Measurements from ENCODE around the gene KRTAP5-3. TPM values are rescaled to one million over a fixed set of nuclear protein-coding genes. Genes with fewer than 3 reads are reported as not detected.

Gene KRTAP5-3
- total and polyA plus RNA-seq, 3 experiments from 2014 or later: not detected

GRCh38 chr11:1639666-1640065 is 31.4 kb upstream of the KRTAP5-3 start:
- H3K9me3 ChIP-seq (ENCODE audit: low read length): no peaks in the 10 kb centered on the region
- ChIA-PET POLR2A (no interaction called here), CTCF (interaction anchor here (0.6 to 2.6 kb wide), 8 partner anchors 8 to 751 kb away, joined by 3 to 12 read pairs (median 4); partner anchors contain the start of gene KRTAP5-5)
- Mint-ChIP-seq H3K27me3 (peaks cover 18 to 30% of the 10 kb centered on the region in 2 donors), H3K27ac (no peak overlapping the region), H3K9me3 (no peaks in the 10 kb centered on the region), H3K4me3 (no peak overlapping the region), H3K4me1 (peaks cover 0 to 5% (median 0%) of the 10 kb centered on the region in 3 donors), H3K36me3 (no peaks in the 10 kb centered on the region)
- H3K4me3 ChIP-seq (ENCODE audit: low read length): no peak overlapping the region
- no peaks in the 10 kb centered on the region for H3K36me3 ChIP-seq (ENCODE audit: insufficient read depth, low read length)
- H3K27me3 ChIP-seq (ENCODE audit: insufficient read depth, low read length, poor library complexity, severe bottlenecking): no peaks in the 10 kb centered on the region
- no peak overlapping the region for H3K27ac ChIP-seq (ENCODE audit: low read depth, low read length)
- no peak for DNase-seq
- H3K4me1 ChIP-seq (ENCODE audit: insufficient read depth, low read length): no peaks in the 10 kb centered on the region

GRCh38 chr11:1639102-1639620 is 30.9 kb upstream of the KRTAP5-3 start:
- no peaks in the 10 kb centered on the region for H3K36me3 ChIP-seq (ENCODE audit: insufficient read depth, low read length)
- Mint-ChIP-seq H3K27ac (no peak overlapping the region), H3K9me3 (no peaks in the 10 kb centered on the region), H3K4me1 (peaks cover 0 to 5% (median 0%) of the 10 kb centered on the region in 3 donors), H3K36me3 (no peaks in the 10 kb centered on the region), H3K4me3 (peak overlapping the region in 1 of 7 donors; percentile 40), H3K27me3 (peaks cover 16 to 28% of the 10 kb centered on the region in 2 donors)
- POLR2A ChIA-PET: no interaction called here
- no peaks in the 10 kb centered on the region for H3K9me3 ChIP-seq (ENCODE audit: low read length)
- no peaks in the 10 kb centered on the region for H3K4me1 ChIP-seq (ENCODE audit: insufficient read depth, low read length)
- no peaks in the 10 kb centered on the region for H3K27me3 ChIP-seq (ENCODE audit: insufficient read depth, low read length, poor library complexity, severe bottlenecking)
- CTCF ChIA-PET: interaction anchor here (1.1 to 2.6 kb wide), 7 partner anchors 8 to 93 kb away, joined by 3 to 12 read pairs (median 4); partner anchors contain the start of gene KRTAP5-5
- DNase-seq: no peak
- no peak overlapping the region for H3K4me3 ChIP-seq (ENCODE audit: low read length)
- no peak overlapping the region for H3K27ac ChIP-seq (ENCODE audit: low read depth, low read length)

GRCh38 chr11:1638344-1638743 is 30.1 kb upstream of the KRTAP5-3 start:
- peaks cover 16 to 32% of the 10 kb centered on the region in 2 donors for H3K27me3 Mint-ChIP-seq

GRCh38 chr11:1637628-1638027 is 29.4 kb upstream of the KRTAP5-3 start:
- H3K4me3 ChIP-seq (ENCODE audit: low read length): no peak overlapping the region
- no peaks in the 10 kb centered on the region for H3K27me3 ChIP-seq (ENCODE audit: insufficient read depth, low read length, poor library complexity, severe bottlenecking)
- ChIA-PET POLR2A (no interaction called here), CTCF (interaction anchor here (0.8 to 2.6 kb wide), 3 partner anchors 9 to 57 kb away, joined by 3 to 12 read pairs (median 4); no protein-coding TSS in a partner anchor)
- no peaks in the 10 kb centered on the region for H3K36me3 ChIP-seq (ENCODE audit: insufficient read depth, low read length)
- H3K4me1 Mint-ChIP-seq: peaks cover 0 to 8% (median 2%) of the 10 kb centered on the region in 3 donors
- no peaks in the 10 kb centered on the region for H3K36me3 Mint-ChIP-seq
- H3K27me3 Mint-ChIP-seq: peaks cover 16 to 39% of the 10 kb centered on the region in 2 donors
- H3K9me3 ChIP-seq (ENCODE audit: low read length): no peaks in the 10 kb centered on the region
- H3K9me3 Mint-ChIP-seq: no peaks in the 10 kb centered on the region
- no peak overlapping the region for H3K4me3 Mint-ChIP-seq
- no peak for DNase-seq
- no peaks in the 10 kb centered on the region for H3K4me1 ChIP-seq (ENCODE audit: insufficient read depth, low read length)
- H3K27ac ChIP-seq (ENCODE audit: low read depth, low read length): no peak overlapping the region
- no peak overlapping the region for H3K27ac Mint-ChIP-seq

More at GRCh38 chr11:1638344-1638743, 30.1 kb upstream of the KRTAP5-3 start:
- DNase-seq: no peak
- ChIA-PET CTCF (interaction anchor here (1.3 to 2.6 kb wide), 3 partner anchors 10 to 56 kb away, joined by 3 to 12 read pairs (median 4); no protein-coding TSS in a partner anchor), POLR2A (interaction anchor here (0.5 kb wide), 1 partner anchor 54 kb away, joined by 3 read pairs; the partner anchor contains the start of gene KRTAP5-1)
- H3K27ac ChIP-seq (ENCODE audit: low read depth, low read length): no peak overlapping the region
- Mint-ChIP-seq H3K27ac (no peak overlapping the region), H3K36me3 (no peaks in the 10 kb centered on the region), H3K4me1 (peaks cover 0 to 5% (median 0%) of the 10 kb centered on the region in 3 donors), H3K4me3 (no peak overlapping the region), H3K9me3 (no peaks in the 10 kb centered on the region)
- no peaks in the 10 kb centered on the region for H3K27me3 ChIP-seq (ENCODE audit: insufficient read depth, low read length, poor library complexity, severe bottlenecking)
- H3K4me3 ChIP-seq (ENCODE audit: low read length): no peak overlapping the region
- no peaks in the 10 kb centered on the region for H3K36me3 ChIP-seq (ENCODE audit: insufficient read depth, low read length)
- no peaks in the 10 kb centered on the region for H3K9me3 ChIP-seq (ENCODE audit: low read length)
- no peaks in the 10 kb centered on the region for H3K4me1 ChIP-seq (ENCODE audit: insufficient read depth, low read length)

GRCh38 chr11:1636291-1636950 is 28.2 kb upstream of the KRTAP5-3 start:
- no peak overlapping the region for H3K27ac ChIP-seq (ENCODE audit: low read depth, low read length)
- Mint-ChIP-seq H3K27ac (no peak overlapping the region), H3K27me3 (peaks cover 24 to 49% of the 10 kb centered on the region in 2 donors), H3K4me1 (peaks cover 0 to 14% (median 3%) of the 10 kb centered on the region in 3 donors), H3K9me3 (no peaks in the 10 kb centered on the region), H3K4me3 (no peak overlapping the region), H3K36me3 (no peaks in the 10 kb centered on the region)
- H3K27me3 ChIP-seq (ENCODE audit: insufficient read depth, low read length, poor library complexity, severe bottlenecking): peaks cover 5% of the 10 kb centered on the region
- CTCF ChIA-PET: interaction anchor here (0.9 kb wide), 1 partner anchor 16 kb away, joined by 4 read pairs; no protein-coding TSS in a partner anchor
- DNase-seq: no peak
- POLR2A ChIA-PET: no interaction called here
- H3K4me3 ChIP-seq (ENCODE audit: low read length): no peak overlapping the region
- no peaks in the 10 kb centered on the region for H3K4me1 ChIP-seq (ENCODE audit: insufficient read depth, low read length)
- no peaks in the 10 kb centered on the region for H3K9me3 ChIP-seq (ENCODE audit: low read length)
- no peaks in the 10 kb centered on the region for H3K36me3 ChIP-seq (ENCODE audit: insufficient read depth, low read length)

- Mint-ChIP-seq H3K27me3 (peaks cover 26 to 54% of the 10 kb centered on the region in 2 donors), H3K9me3 (no peaks in the 10 kb centered on the region), H3K4me3 (no peak overlapping the region), H3K4me1 (peaks cover 0 to 11% (median 4%) of the 10 kb centered on the region in 3 donors), H3K27ac (no peak overlapping the region), H3K36me3 (no peaks in the 10 kb centered on the region)
- no peak for DNase-seq
- ChIA-PET CTCF (interaction anchor here (1.9 kb wide), 1 partner anchor 19 kb away, joined by 6 read pairs; no protein-coding TSS in a partner anchor), POLR2A (no interaction called here)
- Histone ChIP-seq H3K4me3 (ENCODE audit: low read length) (no peak overlapping the region), H3K27ac (ENCODE audit: low read depth, low read length) (no peak overlapping the region), H3K36me3 (ENCODE audit: insufficient read depth, low read length) (no peaks in the 10 kb centered on the region), H3K27me3 (ENCODE audit: insufficient read depth, low read length, poor library complexity, severe bottlenecking) (peaks cover 16% of the 10 kb centered on the region), H3K4me1 (ENCODE audit: insufficient read depth, low read length) (peaks cover 5% of the 10 kb centered on the region), H3K9me3 (ENCODE audit: low read length) (no peaks in the 10 kb centered on the region)
Measured at GRCh38 chr11:1633864-1634263, 25.6 kb upstream of the KRTAP5-3 start.

- Histone ChIP-seq H3K4me1 (ENCODE audit: insufficient read depth, low read length) (peaks cover 7% of the 10 kb centered on the region), H3K4me3 (ENCODE audit: low read length) (no peak overlapping the region), H3K27me3 (ENCODE audit: insufficient read depth, low read length, poor library complexity, severe bottlenecking) (peaks cover 17% of the 10 kb centered on the region), H3K36me3 (ENCODE audit: insufficient read depth, low read length) (no peaks in the 10 kb centered on the region), H3K27ac (ENCODE audit: low read depth, low read length) (no peak overlapping the region), H3K9me3 (ENCODE audit: low read length) (no peaks in the 10 kb centered on the region)
- Mint-ChIP-seq H3K27ac (peak overlapping the region in 1 of 8 donors; percentile 9), H3K9me3 (no peaks in the 10 kb centered on the region), H3K36me3 (no peaks in the 10 kb centered on the region), H3K27me3 (peaks cover 29 to 58% of the 10 kb centered on the region in 2 donors), H3K4me3 (no peak overlapping the region), H3K4me1 (peaks cover 0 to 13% (median 6%) of the 10 kb centered on the region in 3 donors)
- CTCF ChIA-PET: interaction anchor here (1.1 to 2.6 kb wide), 4 partner anchors 7 to 86 kb away, joined by 5 to 10 read pairs (median 6); no protein-coding TSS in a partner anchor
- no peak for DNase-seq
- POLR2A ChIA-PET: no interaction called here
Measured at GRCh38 chr11:1632053-1632714, 23.9 kb upstream of the KRTAP5-3 start.
